ENCODE data around the gene UBE2R2. TPM values are rescaled to one million over a fixed set of nuclear protein-coding genes. Genes with fewer than 3 reads are reported as not detected.
"Not testable (repeated sequence)": the region's sequence is repeated elsewhere in the genome, so short reads cannot be mapped to it uniquely, and the experiment has no call there.

The UBE2R2 gene
- total RNA-seq, 1 experiment from 2014 or later = 33.8 TPM

DNA sequence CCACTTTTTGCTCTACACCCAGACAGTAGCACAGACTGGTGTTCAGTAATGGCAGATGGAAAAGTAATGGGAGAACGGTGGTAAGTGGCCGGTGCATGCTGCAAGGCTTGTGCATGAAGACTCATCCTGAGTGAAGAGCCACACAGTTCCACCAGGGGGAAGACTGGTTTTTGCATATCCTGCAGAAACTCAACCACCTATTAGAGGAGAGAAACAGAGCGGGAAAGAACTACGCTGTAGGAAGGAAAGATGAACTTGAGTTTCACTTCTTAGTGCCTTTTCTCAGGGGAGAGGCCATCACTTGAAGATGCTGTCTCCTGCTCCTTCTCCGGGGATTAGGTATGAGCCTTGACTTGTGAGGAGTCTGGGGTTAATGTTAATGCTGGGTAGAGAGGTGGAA lies 31.0 kb upstream of the UBE2R2 start:
- H3K9me3 Mint-ChIP-seq (ENCODE audit: unreplicated experiment) = no peaks in the 10 kb centered on the region
- DNase-seq (ENCODE audit: unreplicated experiment) = no peak
- ChIA-PET CTCF (interaction anchor here (1.8 kb wide), 1 partner anchor 28 kb away, joined by 7 read pairs; no protein-coding TSS in a partner anchor), POLR2A (no interaction called here)
- H3K27ac Mint-ChIP-seq (ENCODE audit: low read depth, unreplicated experiment) = no peak overlapping the region
- H3K27me3 Mint-ChIP-seq (ENCODE audit: insufficient read depth, unreplicated experiment) = peaks cover 16% of the 10 kb centered on the region
- peaks cover 20% of the 10 kb centered on the region for H3K4me1 Mint-ChIP-seq (ENCODE audit: insufficient read depth, unreplicated experiment)
- no TSS peak for BruUV-seq (replicated peaks)
- H3K36me3 Mint-ChIP-seq (ENCODE audit: insufficient read depth, unreplicated experiment) = no peaks in the 10 kb centered on the region
- H3K4me3 Mint-ChIP-seq (ENCODE audit: unreplicated experiment) = no peak overlapping the region
- intact Hi-C loops (cut with micrococcal nuclease) = no loop called here
- TF ChIP-seq, protein P1, sequence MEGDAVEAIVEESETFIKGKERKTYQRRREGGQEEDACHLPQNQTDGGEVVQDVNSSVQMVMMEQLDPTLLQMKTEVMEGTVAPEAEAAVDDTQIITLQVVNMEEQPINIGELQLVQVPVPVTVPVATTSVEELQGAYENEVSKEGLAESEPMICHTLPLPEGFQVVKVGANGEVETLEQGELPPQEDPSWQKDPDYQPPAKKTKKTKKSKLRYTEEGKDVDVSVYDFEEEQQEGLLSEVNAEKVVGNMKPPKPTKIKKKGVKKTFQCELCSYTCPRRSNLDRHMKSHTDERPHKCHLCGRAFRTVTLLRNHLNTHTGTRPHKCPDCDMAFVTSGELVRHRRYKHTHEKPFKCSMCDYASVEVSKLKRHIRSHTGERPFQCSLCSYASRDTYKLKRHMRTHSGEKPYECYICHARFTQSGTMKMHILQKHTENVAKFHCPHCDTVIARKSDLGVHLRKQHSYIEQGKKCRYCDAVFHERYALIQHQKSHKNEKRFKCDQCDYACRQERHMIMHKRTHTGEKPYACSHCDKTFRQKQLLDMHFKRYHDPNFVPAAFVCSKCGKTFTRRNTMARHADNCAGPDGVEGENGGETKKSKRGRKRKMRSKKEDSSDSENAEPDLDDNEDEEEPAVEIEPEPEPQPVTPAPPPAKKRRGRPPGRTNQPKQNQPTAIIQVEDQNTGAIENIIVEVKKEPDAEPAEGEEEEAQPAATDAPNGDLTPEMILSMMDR (IDR thresholded peaks at IDR 0.05; ENCODE audit: unreplicated experiment) = peak; percentile 7

DNA sequence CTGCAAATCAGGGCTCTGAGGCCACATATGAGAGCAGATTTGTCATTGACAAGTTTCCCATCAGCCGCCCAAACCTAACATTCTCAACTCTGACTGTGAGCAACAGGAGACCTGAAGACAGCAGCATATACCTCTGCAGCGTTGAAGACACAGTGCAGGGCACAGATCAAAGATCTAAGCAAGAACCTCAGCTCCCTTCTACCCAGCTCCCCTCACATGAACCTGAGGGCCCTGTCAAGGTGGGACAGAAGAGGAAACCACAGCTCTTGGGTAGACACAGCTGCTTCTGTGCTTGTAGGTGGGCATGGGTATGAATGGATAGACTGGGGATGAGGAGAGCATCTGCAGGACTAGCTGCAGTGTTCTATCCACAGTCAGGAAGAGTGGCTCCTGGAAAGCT lies 30.3 kb upstream of the UBE2R2 start:
- Mint-ChIP-seq H3K36me3 (ENCODE audit: insufficient read depth, unreplicated experiment) (no peaks in the 10 kb centered on the region), H3K27me3 (ENCODE audit: insufficient read depth, unreplicated experiment) (peaks cover 16% of the 10 kb centered on the region), H3K9me3 (ENCODE audit: unreplicated experiment) (no peaks in the 10 kb centered on the region), H3K4me3 (ENCODE audit: unreplicated experiment) (no peak overlapping the region), H3K4me1 (ENCODE audit: insufficient read depth, unreplicated experiment) (peaks cover 14% of the 10 kb centered on the region), H3K27ac (ENCODE audit: low read depth, unreplicated experiment) (no peak overlapping the region)
- TF ChIP-seq, protein P1 (IDR thresholded peaks at IDR 0.05; ENCODE audit: unreplicated experiment) = no peak
- POLR2A ChIA-PET = no interaction called here
- no peak for DNase-seq (ENCODE audit: unreplicated experiment)
- CTCF ChIA-PET = interaction anchor here (0.6 to 1.8 kb wide), 2 partner anchors 24 to 27 kb away, joined by 3 to 7 read pairs; no protein-coding TSS in a partner anchor
- no TSS peak for BruUV-seq (replicated peaks)
- intact Hi-C loops (cut with micrococcal nuclease) = no loop called here

DNA sequence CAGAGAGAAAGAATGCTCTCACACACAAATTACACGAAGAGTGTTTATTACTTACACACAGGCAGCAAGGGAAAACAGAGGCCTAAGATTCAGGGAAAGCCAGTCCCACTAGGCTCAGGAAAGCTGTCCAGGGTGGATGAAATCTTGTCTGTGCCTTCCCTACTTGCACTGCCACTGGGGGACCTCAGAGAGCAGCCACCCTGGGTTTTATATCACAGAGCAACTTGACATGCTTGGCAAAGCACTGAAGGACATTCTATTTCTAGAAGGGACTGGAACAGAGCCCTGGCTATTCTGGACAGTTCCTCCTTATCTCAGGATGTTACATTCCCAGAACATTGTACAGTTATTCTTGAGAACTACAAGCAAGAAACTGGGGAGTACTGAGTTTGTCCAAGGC lies 29.1 kb upstream of the UBE2R2 start:
- Mint-ChIP-seq H3K27me3 (ENCODE audit: insufficient read depth, unreplicated experiment) (peaks cover 16% of the 10 kb centered on the region), H3K9me3 (ENCODE audit: unreplicated experiment) (no peaks in the 10 kb centered on the region), H3K4me1 (ENCODE audit: insufficient read depth, unreplicated experiment) (peaks cover 2% of the 10 kb centered on the region), H3K36me3 (ENCODE audit: insufficient read depth, unreplicated experiment) (no peaks in the 10 kb centered on the region), H3K27ac (ENCODE audit: low read depth, unreplicated experiment) (no peak overlapping the region), H3K4me3 (ENCODE audit: unreplicated experiment) (no peak overlapping the region)
- intact Hi-C loops (cut with micrococcal nuclease) = no loop called here
- POLR2A ChIA-PET = no interaction called here
- TF ChIP-seq, protein P1 (IDR thresholded peaks at IDR 0.05; ENCODE audit: unreplicated experiment) = no peak
- no peak for DNase-seq (ENCODE audit: unreplicated experiment)
- no TSS peak for BruUV-seq (replicated peaks)
- CTCF ChIA-PET = interaction anchor here (0.5 to 2.6 kb wide), 5 partner anchors 9 to 1942 kb away, joined by 3 to 16 read pairs (median 5); no protein-coding TSS in a partner anchor

DNA sequence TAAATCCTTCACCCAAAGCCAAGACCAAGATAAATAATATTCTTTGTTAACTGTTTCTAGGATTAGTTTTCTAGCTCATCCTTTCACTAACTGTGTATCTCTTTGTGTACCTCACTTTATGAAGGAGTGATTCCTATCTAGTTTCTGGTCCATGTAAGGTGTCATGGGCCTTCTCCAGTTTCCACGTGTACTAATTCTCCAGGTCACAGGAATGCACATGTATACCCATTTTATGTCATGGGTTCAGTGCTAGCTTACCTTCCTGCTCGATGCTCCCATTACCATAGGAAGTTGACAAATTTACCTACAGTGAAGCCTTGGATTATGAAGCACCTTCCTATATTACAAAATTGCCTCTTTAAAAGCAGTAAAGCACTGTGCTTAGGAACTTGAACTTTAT lies 27.5 kb upstream of the UBE2R2 start:
- H3K36me3 Mint-ChIP-seq (ENCODE audit: insufficient read depth, unreplicated experiment); H3K9me3 Mint-ChIP-seq (ENCODE audit: unreplicated experiment); BruUV-seq (replicated peaks); H3K4me1 Mint-ChIP-seq (ENCODE audit: insufficient read depth, unreplicated experiment); DNase-seq (ENCODE audit: unreplicated experiment); H3K4me3 Mint-ChIP-seq (ENCODE audit: unreplicated experiment); POLR2A ChIA-PET; H3K27ac Mint-ChIP-seq (ENCODE audit: low read depth, unreplicated experiment); intact Hi-C loops (cut with micrococcal nuclease): not testable (repeated sequence)
- peaks cover 25% of the 10 kb centered on the region for H3K27me3 Mint-ChIP-seq (ENCODE audit: insufficient read depth, unreplicated experiment)
- CTCF ChIA-PET = interaction anchor here (2.6 kb wide), 1 partner anchor 10 kb away, joined by 16 read pairs; no protein-coding TSS in a partner anchor

All from MCF 10A (cell line).